Nasal cavity respiratory epithelium epithelial cell of viscerocranial mucosa (primary cell): ENCODE measurements around the gene TBC1D2B. TPM values are rescaled to one million over a fixed set of nuclear protein-coding genes. Genes with fewer than 3 reads are reported as not detected.

Source experiments
- total RNA-seq: library from RNA; depleted of rRNA; stranded (reverse); fragments of >200 nt; gene quantifications from 2 replicates; pipeline ENCODE4 v1.2.3, GENCODE V29; 2014

TBC1D2B gene
- total RNA-seq: 13.3 and 43.2 TPM in 2 replicates

GRCh38 chr15:78077053-78077870 lies at the start of gene TBC1D2B:
TSS of gene TBC1D2B (minus strand) at chr15:78077711. CDS start at chr15:78077652, 59 bp downstream.

GRCh38 chr15:78092261-78093041 lies 14.9 kb upstream of the TBC1D2B start, which contains the start of gene SH2D7:
TSS of gene SH2D7 (plus strand) at chr15:78092561. CDS start at chr15:78092585, 24 bp downstream.

Other genes with a start within 250 kb of the TBC1D2B start
- not detected in 2 replicates for gene SH2D7, start 14.8 kb upstream of the TBC1D2B start, total RNA-seq
- 1.4 and 5.6 TPM in 2 replicates for gene CIB2, start 53.7 kb upstream of the TBC1D2B start, total RNA-seq
- gene IDH3A, start 71.7 kb upstream of the TBC1D2B start, total RNA-seq: 28.0 and 57.5 TPM in 2 replicates
- not detected in 2 replicates for gene ACSBG1, start 156.9 kb upstream of the TBC1D2B start, total RNA-seq
- gene DNAJA4, start 186.9 kb upstream of the TBC1D2B start, total RNA-seq: 5.8 and 17.3 TPM in 2 replicates
- 41.4 and 53.3 TPM in 2 replicates for gene SKIC8, start 221.9 kb upstream of the TBC1D2B start, total RNA-seq